Naive thymus-derived CD8-positive, alpha-beta T cell (primary cell): Measurements from ENCODE around the gene KRT8. TPM values are rescaled to one million over a fixed set of nuclear protein-coding genes. Genes with fewer than 3 reads are reported as not detected.
A peak's percentile ranks its signal among the peaks of the same experiment; 100 is the strongest.
"Not testable (repeated sequence)": the region's sequence is repeated elsewhere in the genome, so short reads cannot be mapped to it uniquely, and the experiment has no call there.

Experiments used
- ATAC-seq, 2 donors: fragments of 150-1000 bp; cut with Tn5 transposase in 1 of 2; sonication (Bioruptor Pico), chemical (Tn5 transposase) in 1 of 2; 1 replicate in 1 of 2; 2 replicates in 1 of 2; pipeline ENCODE4 v1.10.0; 2021; ENCODE audit warnings: mild to moderate bottlenecking in 2 of 2, moderate library complexity in 2 of 2
- POLR2A ChIA-PET: fragments of 350-600 bp; sonication (Branson Sonifier 250); formaldehyde crosslinking; loops from one replicate; lab custom pipeline; 2021; ENCODE audit warnings: antibody characterized with exemption; lab: Charles Lee
- DNase-seq, 10 donors: peaks; one replicate each; pipeline versions ENCODE4 v3.0.0 to v3.0.0-alpha.2; 2020 to 2022
- H3K27ac Mint-ChIP-seq, 10 donors: one replicate each; pipeline ENCODE4 v1.8.0; 2020 to 2022; ENCODE audit warnings: mild to moderate bottlenecking in 10 of 10, mixed read lengths in 10 of 10, moderate library complexity in 4 of 10, inconsistent platforms in 1 of 10
- H3K27me3 Mint-ChIP-seq, 5 donors: one replicate each; pipeline ENCODE4 v1.8.0; 2021 to 2022; ENCODE audit warnings: mixed read lengths in 5 of 5
- H3K36me3 Mint-ChIP-seq, 3 donors: one replicate each; pipeline ENCODE4 v1.8.0; 2020 to 2022; ENCODE audit warnings: mixed read lengths in 3 of 3, mild to moderate bottlenecking in 2 of 3, inconsistent platforms in 1 of 3
- H3K4me1 Mint-ChIP-seq, 4 donors: one replicate each; pipeline ENCODE4 v1.8.0; 2021 to 2022; ENCODE audit warnings: mixed read lengths in 4 of 4
- H3K4me3 Mint-ChIP-seq, 10 donors: one replicate each; pipeline ENCODE4 v1.8.0; 2020 to 2022; ENCODE audit warnings: mild to moderate bottlenecking in 10 of 10, mixed read lengths in 10 of 10, moderate library complexity in 6 of 10, inconsistent platforms in 1 of 10
- H3K9me3 Mint-ChIP-seq, 9 donors: one replicate each; pipeline ENCODE4 v1.8.0; 2020 to 2022; ENCODE audit warnings: mixed read lengths in 9 of 9, mild to moderate bottlenecking in 3 of 9, inconsistent platforms in 1 of 9, moderate library complexity in 1 of 9
- polyA plus RNA-seq, 3 donors: library from polyadenylated mRNA; unstranded; fragments of 300-500 nt; fragmentation: Illumina TruSeq; gene quantifications; one replicate each; pipeline ENCODE4 v1.2.3, GENCODE V29; 2021
- total RNA-seq, 8 experiments: library from RNA in 2 of 8; stranded (reverse) in 2 of 8; gene quantifications; one replicate each; pipeline ENCODE4 v1.2.3 and lab custom pipeline; 2021 to 2026

Gene KRT8
- total and polyA plus RNA-seq, 5 experiments from 2014 or later, result 0.52 to 0.66 TPM; not detected in 3

GRCh38 chr12:52892974-52893373 lies 11.9 kb downstream of the KRT8 start:
- Mint-ChIP-seq H3K27ac (no peak overlapping the region), H3K36me3 (no peaks in the 10 kb centered on the region), H3K4me1 (no peaks in the 10 kb centered on the region), H3K4me3 (no peak overlapping the region), H3K9me3 (no peaks in the 10 kb centered on the region), H3K27me3 (peaks cover 0 to 7% (median 0%) of the 10 kb centered on the region in 5 donors)
- POLR2A ChIA-PET, result interaction anchor here (0.7 kb wide), 1 partner anchor 29 kb away, joined by 3 read pairs; no protein-coding TSS in a partner anchor
- DNase-seq (no peak), ATAC-seq (no peak)

- DNase-seq (no peak), ATAC-seq (no peak)
- H3K4me3 Mint-ChIP-seq, result no peak overlapping the region
- POLR2A ChIA-PET, result no interaction called here
- no peaks in the 10 kb centered on the region for H3K4me1 Mint-ChIP-seq
- no peaks in the 10 kb centered on the region for H3K9me3 Mint-ChIP-seq
- H3K27me3 Mint-ChIP-seq, result peaks cover 0 to 7% (median 0%) of the 10 kb centered on the region in 5 donors
- H3K36me3 Mint-ChIP-seq, result no peaks in the 10 kb centered on the region
- H3K27ac Mint-ChIP-seq, result no peak overlapping the region
These were observed 12.5 kb downstream of the KRT8 start for GRCh38 chr12:52892207-52892852.

- H3K4me3 Mint-ChIP-seq, result no peak overlapping the region
- no peaks in the 10 kb centered on the region for H3K4me1 Mint-ChIP-seq
- H3K9me3 Mint-ChIP-seq, result no peaks in the 10 kb centered on the region
- POLR2A ChIA-PET, result no interaction called here
- H3K27me3 Mint-ChIP-seq, result peaks cover 0 to 7% (median 0%) of the 10 kb centered on the region in 5 donors
- ATAC-seq, result no peak
- H3K27ac Mint-ChIP-seq, result no peak overlapping the region
- DNase-seq, result no peak
- H3K36me3 Mint-ChIP-seq, result no peaks in the 10 kb centered on the region
These were observed 13.8 kb downstream of the KRT8 start for GRCh38 chr12:52891044-52891443.

- no peak for ATAC-seq
- no peaks in the 10 kb centered on the region for H3K4me1 Mint-ChIP-seq
- H3K36me3 Mint-ChIP-seq, result no peaks in the 10 kb centered on the region
- no peaks in the 10 kb centered on the region for H3K9me3 Mint-ChIP-seq
- H3K27ac Mint-ChIP-seq, result no peak overlapping the region
- H3K4me3 Mint-ChIP-seq, result no peak overlapping the region
- no peak for DNase-seq
- peaks cover 0 to 7% (median 0%) of the 10 kb centered on the region in 5 donors for H3K27me3 Mint-ChIP-seq
- POLR2A ChIA-PET, result no interaction called here
These were observed 14.5 kb downstream of the KRT8 start for GRCh38 chr12:52890417-52890816.

GRCh38 chr12:52884526-52885293 lies 20.2 kb downstream of the KRT8 start:
- peak; percentile 62 to 89 (median 79) for DNase-seq
- H3K4me3 Mint-ChIP-seq, result no peak overlapping the region
- peak; percentile 77 to 91 for ATAC-seq
- no peaks in the 10 kb centered on the region for H3K36me3 Mint-ChIP-seq
- H3K4me1 Mint-ChIP-seq, result peaks cover 2 to 7% (median 6%) of the 10 kb centered on the region in 4 donors
- H3K9me3 Mint-ChIP-seq, result no peaks in the 10 kb centered on the region
- H3K27me3 Mint-ChIP-seq, result peaks cover 3 to 18% (median 10%) of the 10 kb centered on the region in 5 donors
- POLR2A ChIA-PET, result interaction anchor here (1.4 kb wide), 1 partner anchor 96 kb away, joined by 8 read pairs; no protein-coding TSS in a partner anchor
- H3K27ac Mint-ChIP-seq, result peak overlapping the region in 1 of 10 donors; percentile 14

- H3K36me3 Mint-ChIP-seq, H3K9me3 Mint-ChIP-seq, DNase-seq, ATAC-seq: not testable (repeated sequence)
- peak overlapping the region in 1 of 10 donors; percentile 43 for H3K27ac Mint-ChIP-seq
- peak overlapping the region in 5 of 10 donors; percentile 32 to 73 (median 69) for H3K4me3 Mint-ChIP-seq
- peaks cover 2 to 18% (median 10%) of the 10 kb centered on the region in 4 donors for H3K4me1 Mint-ChIP-seq
- peaks cover 3 to 18% (median 15%) of the 10 kb centered on the region in 5 donors for H3K27me3 Mint-ChIP-seq
- POLR2A ChIA-PET, result interaction anchor here (0.6 to 2.1 kb wide), 6 partner anchors 53 to 344 kb away, joined by 4 to 12 read pairs (median 6); no protein-coding TSS in a partner anchor
These were observed 24.4 kb downstream of the KRT8 start for GRCh38 chr12:52880499-52880898.

- ATAC-seq (peak; percentile 97 to 98), DNase-seq (peak; percentile 54 to 83 (median 68))
- peak overlapping the region in 2 of 10 donors; percentile 43 to 62 for H3K27ac Mint-ChIP-seq
- H3K4me1 Mint-ChIP-seq, result peaks cover 2 to 22% (median 14%) of the 10 kb centered on the region in 4 donors
- H3K4me3 Mint-ChIP-seq, result peak overlapping the region; percentile 54 to 73 (median 66)
- no peaks in the 10 kb centered on the region for H3K36me3 Mint-ChIP-seq
- H3K27me3 Mint-ChIP-seq, result peaks cover 3 to 19% (median 15%) of the 10 kb centered on the region in 5 donors
- H3K9me3 Mint-ChIP-seq, result no peaks in the 10 kb centered on the region
- POLR2A ChIA-PET, result interaction anchor here (0.9 to 2.1 kb wide), 5 partner anchors 54 to 299 kb away, joined by 4 to 12 read pairs (median 5); no protein-coding TSS in a partner anchor
These were observed 25.2 kb downstream of the KRT8 start for GRCh38 chr12:52879394-52880351.

- no peak for ATAC-seq
- no peak for DNase-seq
- H3K9me3 Mint-ChIP-seq, result no peaks in the 10 kb centered on the region
- peak overlapping the region in 1 of 10 donors; percentile 3 for H3K27ac Mint-ChIP-seq
- peaks cover 3 to 23% (median 15%) of the 10 kb centered on the region in 5 donors for H3K27me3 Mint-ChIP-seq
- H3K4me1 Mint-ChIP-seq, result peaks cover 5 to 31% (median 19%) of the 10 kb centered on the region in 4 donors
- peak overlapping the region in 4 of 10 donors; percentile 60 to 69 (median 63) for H3K4me3 Mint-ChIP-seq
- POLR2A ChIA-PET, result interaction anchor here (1.5 to 2.1 kb wide), 2 partner anchors 293 to 296 kb away, joined by 7 to 12 read pairs; no protein-coding TSS in a partner anchor
- H3K36me3 Mint-ChIP-seq, result no peaks in the 10 kb centered on the region
These were observed 26.1 kb downstream of the KRT8 start for GRCh38 chr12:52878507-52879393.

- no peak for ATAC-seq
- Mint-ChIP-seq H3K27me3 (peaks cover 3 to 23% (median 15%) of the 10 kb centered on the region in 5 donors), H3K36me3 (no peaks in the 10 kb centered on the region), H3K4me3 (no peak overlapping the region), H3K27ac (peak overlapping the region in 2 of 10 donors; percentile 7 to 35), H3K9me3 (no peaks in the 10 kb centered on the region), H3K4me1 (peaks cover 9 to 43% (median 28%) of the 10 kb centered on the region in 4 donors)
- DNase-seq, result no peak
- POLR2A ChIA-PET, result interaction anchor here (1.1 kb wide), 1 partner anchor 292 kb away, joined by 3 read pairs; no protein-coding TSS in a partner anchor
These were observed 27.6 kb downstream of the KRT8 start for GRCh38 chr12:52877242-52877641.

- Mint-ChIP-seq H3K36me3 (no peaks in the 10 kb centered on the region), H3K27me3 (peaks cover 2 to 22% (median 11%) of the 10 kb centered on the region in 5 donors), H3K4me1 (peaks cover 9 to 43% (median 32%) of the 10 kb centered on the region in 4 donors), H3K9me3 (no peaks in the 10 kb centered on the region), H3K27ac (no peak overlapping the region), H3K4me3 (peak overlapping the region in 1 of 10 donors; percentile 62)
- POLR2A ChIA-PET, result interaction anchor here (0.6 kb wide), 1 partner anchor 636 kb away, joined by 3 read pairs; no protein-coding TSS in a partner anchor
- ATAC-seq (no peak), DNase-seq (no peak)
These were observed 28.5 kb downstream of the KRT8 start for GRCh38 chr12:52876372-52876771.
